IgD-negative memory B cell (primary cell): Measurements from ENCODE around the gene ENPP4. TPM values are rescaled to one million over a fixed set of nuclear protein-coding genes. Genes with fewer than 3 reads are reported as not detected.
"Not testable (repeated sequence)": the region's sequence is repeated elsewhere in the genome, so short reads cannot be mapped to it uniquely, and the experiment has no call there.

Experiments used
- H3K27ac Mint-ChIP-seq, 3 donors: one replicate each; pipeline ENCODE4 v1.8.0; 2020 to 2022; ENCODE audit warnings: mild to moderate bottlenecking in 3 of 3, mixed read lengths in 3 of 3, moderate library complexity in 1 of 3
- H3K27me3 Mint-ChIP-seq: one replicate; pipeline ENCODE4 v1.8.0; 2021; ENCODE audit warnings: mixed read lengths
- H3K36me3 Mint-ChIP-seq: one replicate; pipeline ENCODE4 v1.8.0; 2020; ENCODE audit warnings: mild to moderate bottlenecking, mixed read lengths
- H3K4me1 Mint-ChIP-seq, 3 donors: one replicate each; pipeline ENCODE4 v1.8.0; 2020 to 2022; ENCODE audit warnings: mixed read lengths in 3 of 3, mild to moderate bottlenecking in 1 of 3
- H3K4me3 Mint-ChIP-seq, 4 donors: one replicate each; pipeline ENCODE4 v1.8.0; 2020 to 2022; ENCODE audit warnings: mild to moderate bottlenecking in 4 of 4, mixed read lengths in 4 of 4, moderate library complexity in 3 of 4
- H3K9me3 Mint-ChIP-seq, 3 donors: one replicate each; pipeline ENCODE4 v1.8.0; 2020 to 2021; ENCODE audit warnings: mixed read lengths in 3 of 3, mild to moderate bottlenecking in 1 of 3
- polyA plus RNA-seq: library from polyadenylated mRNA; unstranded; fragments of 300-500 nt; fragmentation: Illumina TruSeq; gene quantifications from one replicate; pipeline ENCODE4 v1.2.3, GENCODE V29; 2021

The ENPP4 gene
- polyA plus RNA-seq, 1 donor from 2014 or later, result 4.4 TPM

DNA sequence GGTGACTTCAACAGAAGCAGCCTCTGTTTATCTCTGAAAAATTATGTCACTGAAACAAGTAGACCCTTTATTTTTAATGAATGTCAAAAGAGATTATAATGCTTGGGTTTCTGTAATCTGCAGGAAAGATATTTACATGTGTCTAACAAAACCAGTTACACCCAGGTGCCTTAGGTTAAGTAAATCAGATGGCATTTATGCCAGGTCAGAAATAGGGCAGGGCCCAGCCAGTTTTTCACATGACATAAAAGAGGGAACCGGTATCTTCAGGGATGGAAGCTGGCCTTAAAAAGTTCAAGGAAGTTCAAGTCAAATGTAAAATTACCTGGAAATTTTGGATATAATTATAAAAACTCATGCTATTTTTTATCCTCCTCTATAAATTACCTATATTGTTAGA, 14.2 kb upstream of the ENPP4 start:
- peak overlapping the region in 1 of 3 donors; percentile 10 for H3K27ac Mint-ChIP-seq
- H3K4me1 Mint-ChIP-seq, result peaks cover 16 to 25% (median 16%) of the 10 kb centered on the region in 3 donors
- peaks cover 0 to 3% (median 0%) of the 10 kb centered on the region in 3 donors for H3K9me3 Mint-ChIP-seq
- no peaks in the 10 kb centered on the region for H3K27me3 Mint-ChIP-seq
- peaks cover 12% of the 10 kb centered on the region for H3K36me3 Mint-ChIP-seq
- H3K4me3 Mint-ChIP-seq, result no peak overlapping the region

DNA sequence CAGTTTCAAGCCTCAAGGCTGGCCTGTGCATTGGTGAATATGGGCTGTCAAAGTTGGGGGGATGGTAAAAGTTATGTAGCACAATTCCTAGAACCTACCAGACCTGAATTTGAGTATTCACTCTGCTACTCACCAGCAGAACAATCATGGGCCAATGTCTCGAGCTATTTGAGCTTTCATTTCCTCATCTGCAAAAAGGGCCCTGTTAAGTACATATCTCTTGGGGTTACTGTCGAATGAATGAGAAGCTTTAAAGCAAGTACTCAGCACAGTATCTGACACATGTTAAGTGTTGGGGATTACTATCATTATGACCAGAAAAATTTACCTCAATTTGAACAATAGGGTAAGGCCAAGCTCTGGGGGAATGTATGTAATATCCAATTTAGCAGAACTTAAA, 13.5 kb upstream of the ENPP4 start:
- H3K4me1 Mint-ChIP-seq, result peaks cover 16 to 25% (median 17%) of the 10 kb centered on the region in 3 donors
- H3K9me3 Mint-ChIP-seq, result peaks cover 0 to 3% (median 0%) of the 10 kb centered on the region in 3 donors
- H3K36me3 Mint-ChIP-seq, result peaks cover 13% of the 10 kb centered on the region
- H3K4me3 Mint-ChIP-seq, result no peak overlapping the region
- no peaks in the 10 kb centered on the region for H3K27me3 Mint-ChIP-seq
- no peak overlapping the region for H3K27ac Mint-ChIP-seq

DNA sequence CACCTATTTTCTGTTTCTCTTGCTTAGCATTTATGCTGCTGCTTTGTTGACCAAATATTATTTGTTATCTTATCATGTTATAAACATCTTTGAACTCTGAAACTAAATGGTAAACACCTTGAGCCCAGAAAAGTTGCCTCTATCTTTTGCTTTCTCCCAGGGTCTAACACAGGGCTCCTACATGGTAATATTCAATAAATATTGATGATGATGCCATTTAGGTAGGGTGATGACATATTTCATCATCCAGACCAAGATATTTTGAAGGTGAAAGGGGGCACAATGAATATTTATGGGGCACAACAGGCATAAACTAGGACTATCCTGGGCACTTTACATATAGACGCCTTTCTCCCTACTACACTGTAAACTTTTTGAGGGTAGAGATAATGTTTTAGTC, 11.6 kb upstream of the ENPP4 start:
- Mint-ChIP-seq H3K4me1 (peaks cover 20 to 23% (median 22%) of the 10 kb centered on the region in 3 donors), H3K9me3 (peaks cover 0 to 6% (median 0%) of the 10 kb centered on the region in 3 donors), H3K36me3 (peaks cover 17% of the 10 kb centered on the region), H3K27me3 (no peaks in the 10 kb centered on the region), H3K4me3 (no peak overlapping the region), H3K27ac (peak overlapping the region in 1 of 3 donors; percentile 6)

DNA sequence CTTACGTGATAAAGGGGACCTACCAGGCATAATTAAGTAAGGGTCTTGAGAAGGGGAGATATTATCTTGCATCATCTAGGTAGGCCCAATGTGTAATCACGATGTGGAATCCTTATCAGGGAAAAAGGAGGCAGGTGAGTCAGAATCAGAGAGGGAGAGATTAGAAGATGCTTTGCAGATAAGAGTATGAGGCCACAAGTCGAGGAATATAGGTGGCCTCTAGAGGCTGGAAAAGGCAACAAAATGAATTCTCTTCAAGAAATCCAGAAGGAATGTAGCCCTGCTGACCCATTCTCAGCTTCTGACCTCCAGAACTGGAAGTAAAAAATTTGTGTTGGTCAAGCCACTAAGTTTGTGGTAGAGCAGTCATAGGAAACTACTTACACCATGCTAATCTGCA, 11.0 kb upstream of the ENPP4 start:
- peaks cover 0 to 6% (median 0%) of the 10 kb centered on the region in 3 donors for H3K9me3 Mint-ChIP-seq
- H3K36me3 Mint-ChIP-seq, result peaks cover 17% of the 10 kb centered on the region
- H3K4me3 Mint-ChIP-seq, result peak overlapping the region in 2 of 4 donors; percentile 2 to 34
- peaks cover 20 to 23% (median 22%) of the 10 kb centered on the region in 3 donors for H3K4me1 Mint-ChIP-seq
- H3K27me3 Mint-ChIP-seq, result no peaks in the 10 kb centered on the region
- no peak overlapping the region for H3K27ac Mint-ChIP-seq

DNA sequence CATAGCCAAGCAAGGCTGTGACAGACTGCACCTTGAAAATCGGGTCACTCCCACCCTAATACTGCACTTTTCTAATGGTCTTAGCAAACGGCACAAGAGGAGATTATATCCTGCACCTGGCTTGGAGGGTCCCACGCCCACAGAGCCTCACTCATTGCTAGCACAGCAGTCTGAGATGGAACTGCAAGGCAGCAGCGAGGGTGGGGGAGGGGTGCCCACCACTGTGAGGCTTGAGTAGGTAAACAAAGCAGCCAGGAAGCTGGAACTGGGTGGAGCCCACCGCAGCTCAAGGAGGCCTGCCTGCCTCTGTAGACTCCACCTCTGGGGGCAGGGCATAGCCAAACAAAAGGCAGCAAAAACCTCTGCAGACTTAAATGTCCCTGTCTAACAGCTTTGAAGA, 10.1 kb upstream of the ENPP4 start:
- H3K9me3 Mint-ChIP-seq, H3K27ac Mint-ChIP-seq, H3K27me3 Mint-ChIP-seq: not testable (repeated sequence)
- Mint-ChIP-seq H3K4me3 (peak overlapping the region in 1 of 4 donors; percentile 65), H3K4me1 (peaks cover 20 to 23% (median 22%) of the 10 kb centered on the region in 3 donors), H3K36me3 (peaks cover 17% of the 10 kb centered on the region)

DNA sequence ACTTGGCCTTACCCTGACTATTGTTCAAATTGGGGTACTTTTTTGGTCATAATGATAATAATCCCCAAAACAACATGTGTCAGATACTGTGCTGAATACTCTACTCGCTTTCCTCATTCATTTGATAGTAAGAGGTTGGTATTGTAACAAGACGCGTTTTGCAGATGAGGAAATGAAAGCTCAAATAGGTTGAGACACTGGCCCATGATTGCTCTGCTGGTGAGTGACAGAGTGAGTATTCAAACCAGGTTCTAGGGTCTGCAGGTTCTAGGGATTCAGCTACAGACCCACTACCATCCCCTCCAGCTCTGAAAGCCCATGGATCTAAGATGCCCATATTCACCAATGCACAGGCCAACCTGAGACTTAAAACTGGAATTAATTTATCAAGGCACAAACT, 1.3 kb upstream of the ENPP4 start:
- Mint-ChIP-seq H3K9me3 (no peaks in the 10 kb centered on the region), H3K4me3 (peak overlapping the region; percentile 67 to 99 (median 96)), H3K4me1 (peaks cover 16 to 26% (median 26%) of the 10 kb centered on the region in 3 donors), H3K36me3 (peaks cover 3% of the 10 kb centered on the region), H3K27ac (peak overlapping the region; percentile 4 to 96 (median 86)), H3K27me3 (no peaks in the 10 kb centered on the region)

DNA sequence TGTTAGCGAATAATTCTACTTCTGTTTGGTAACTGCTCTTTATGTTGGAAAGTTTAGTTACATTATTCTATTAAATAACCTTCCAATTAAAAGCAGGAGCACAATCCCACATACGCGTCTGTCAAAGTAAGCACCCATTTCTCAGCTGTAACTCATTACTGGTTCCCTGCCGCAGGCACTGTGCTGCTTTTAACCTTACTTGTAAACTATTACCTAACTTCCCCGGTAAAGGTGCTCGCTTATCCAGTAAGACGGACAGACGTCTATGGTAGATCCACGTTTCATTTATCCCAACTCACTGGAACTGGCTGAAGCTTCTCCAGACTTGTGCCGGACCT, 529 bp upstream of the ENPP4 start:
- peak overlapping the region; percentile 91 to 99 (median 96) for H3K4me3 Mint-ChIP-seq
- H3K27me3 Mint-ChIP-seq, result no peaks in the 10 kb centered on the region
- peak overlapping the region; percentile 22 to 96 (median 91) for H3K27ac Mint-ChIP-seq
- H3K4me1 Mint-ChIP-seq, result peaks cover 16 to 33% (median 32%) of the 10 kb centered on the region in 3 donors
- no peaks in the 10 kb centered on the region for H3K9me3 Mint-ChIP-seq
- H3K36me3 Mint-ChIP-seq, result peaks cover 3% of the 10 kb centered on the region

DNA sequence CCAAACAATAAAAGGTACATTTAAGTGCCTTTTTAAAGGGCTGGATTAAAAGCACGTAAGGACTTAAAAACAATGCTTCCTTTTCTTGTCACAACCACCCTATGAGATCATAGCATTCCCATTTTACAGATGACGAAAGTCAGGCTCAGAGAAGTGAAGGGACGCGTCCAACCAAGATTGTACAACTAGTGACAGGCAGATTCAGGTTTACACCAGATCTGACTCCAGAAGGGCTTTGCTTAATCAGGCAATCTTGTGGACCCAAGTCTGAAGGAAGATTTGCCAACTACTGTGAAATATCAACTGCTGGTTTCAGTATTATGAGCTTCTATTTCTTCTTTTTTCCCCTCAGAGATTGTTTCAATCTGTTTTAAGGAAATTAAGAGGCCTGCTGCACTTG, 877 bp downstream of the ENPP4 start:
- Mint-ChIP-seq H3K36me3 (no peaks in the 10 kb centered on the region), H3K4me1 (peaks cover 16 to 33% (median 33%) of the 10 kb centered on the region in 3 donors), H3K27ac (peak overlapping the region in 2 of 3 donors; percentile 22 to 91), H3K9me3 (no peaks in the 10 kb centered on the region), H3K4me3 (peak overlapping the region; percentile 91 to 99 (median 96)), H3K27me3 (no peaks in the 10 kb centered on the region)

DNA sequence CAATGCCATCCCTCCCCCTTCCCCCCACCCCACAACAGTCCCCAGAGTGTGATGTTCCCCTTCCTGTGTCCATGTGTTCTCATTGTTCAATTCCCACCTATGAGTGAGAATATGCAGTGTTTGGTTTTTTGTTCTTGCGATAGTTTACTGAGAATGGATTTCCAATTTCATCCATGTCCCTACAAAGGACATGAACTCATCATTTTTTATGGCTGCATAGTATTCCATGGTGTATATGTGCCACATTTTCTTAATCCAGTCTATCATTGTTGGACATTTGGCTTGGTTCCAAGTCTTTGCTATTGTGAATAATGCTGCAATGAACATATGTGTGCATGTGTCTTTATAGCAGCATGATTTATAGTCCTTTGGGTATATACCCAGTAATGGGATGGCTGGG, 1.5 kb downstream of the ENPP4 start:
- peaks cover 16 to 33% (median 33%) of the 10 kb centered on the region in 3 donors for H3K4me1 Mint-ChIP-seq

DNA sequence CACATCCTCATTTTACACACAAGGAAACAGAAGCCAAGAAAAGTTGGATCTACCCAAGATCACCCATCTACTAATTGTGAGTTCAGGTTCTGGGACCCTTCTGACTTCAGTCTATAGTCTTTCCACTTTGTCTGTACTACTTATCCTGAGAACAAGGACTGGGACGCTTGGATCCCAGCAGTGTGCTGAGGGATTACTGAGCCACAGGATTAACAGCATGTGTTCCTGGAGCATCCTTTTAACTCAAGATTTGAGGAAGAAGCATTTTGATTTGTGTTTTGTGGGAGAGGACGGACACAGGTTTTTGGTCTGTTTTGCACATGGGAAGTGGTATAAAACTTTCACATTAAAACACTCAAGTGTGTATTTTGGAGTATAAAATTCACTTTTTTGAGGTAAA, 4.4 kb downstream of the ENPP4 start:
- no peak overlapping the region for H3K27ac Mint-ChIP-seq
- H3K36me3 Mint-ChIP-seq, result no peaks in the 10 kb centered on the region
- no peaks in the 10 kb centered on the region for H3K27me3 Mint-ChIP-seq
- H3K4me1 Mint-ChIP-seq, result peaks cover 26 to 42% (median 36%) of the 10 kb centered on the region in 3 donors
- no peak overlapping the region for H3K4me3 Mint-ChIP-seq
- H3K9me3 Mint-ChIP-seq, result no peaks in the 10 kb centered on the region

More for the DNA sequence above, 1.5 kb downstream of the ENPP4 start:
- H3K36me3 Mint-ChIP-seq, H3K27me3 Mint-ChIP-seq, H3K4me3 Mint-ChIP-seq, H3K27ac Mint-ChIP-seq, H3K9me3 Mint-ChIP-seq: not testable (repeated sequence)

DNA sequence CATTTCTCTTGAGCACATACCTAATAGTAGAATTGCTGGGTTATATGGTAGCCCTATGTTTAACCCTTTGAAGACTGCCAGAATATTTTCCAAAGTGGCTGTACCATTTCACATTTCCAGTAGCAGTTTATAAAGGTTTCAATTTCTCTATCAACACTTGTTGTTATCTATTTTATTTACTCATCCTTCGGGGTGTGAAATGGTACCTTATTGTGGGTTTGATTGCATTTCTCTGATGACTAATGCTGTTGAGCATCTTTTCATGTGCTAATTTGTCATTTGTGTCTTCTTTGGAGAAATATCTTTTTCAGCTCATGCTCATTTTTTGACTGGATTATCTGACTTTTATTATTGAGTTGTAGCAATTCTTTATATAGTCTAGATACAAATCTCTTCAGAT, 5.4 kb downstream of the ENPP4 start:
- no peak overlapping the region for H3K27ac Mint-ChIP-seq
- no peak overlapping the region for H3K4me3 Mint-ChIP-seq
- H3K36me3 Mint-ChIP-seq, result no peaks in the 10 kb centered on the region
- H3K9me3 Mint-ChIP-seq, result no peaks in the 10 kb centered on the region
- no peaks in the 10 kb centered on the region for H3K27me3 Mint-ChIP-seq
- H3K4me1 Mint-ChIP-seq, result peaks cover 24 to 36% (median 36%) of the 10 kb centered on the region in 3 donors

DNA sequence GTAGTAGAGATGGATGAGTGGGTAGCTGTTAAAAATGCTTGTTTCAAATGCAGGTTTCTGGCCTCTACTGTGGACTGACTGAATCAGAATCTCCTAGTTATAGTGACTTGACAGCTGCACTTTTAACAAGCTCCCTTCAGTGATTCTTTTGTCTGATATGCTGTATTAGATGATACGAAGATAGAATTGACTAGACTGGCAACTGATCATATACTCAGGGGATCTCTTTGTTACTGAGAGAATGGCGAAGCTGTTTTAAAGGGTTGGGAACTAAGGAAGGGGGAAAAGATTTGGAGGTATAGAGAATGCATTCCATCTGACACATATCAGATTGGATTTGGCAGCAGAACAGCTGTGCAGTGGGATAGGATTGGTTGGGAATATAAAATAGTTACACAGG, 7.0 kb downstream of the ENPP4 start:
- no peak overlapping the region for H3K27ac Mint-ChIP-seq
- no peaks in the 10 kb centered on the region for H3K27me3 Mint-ChIP-seq
- H3K4me3 Mint-ChIP-seq, result peak overlapping the region in 1 of 4 donors; percentile 10
- H3K9me3 Mint-ChIP-seq, result no peaks in the 10 kb centered on the region
- peaks cover 18 to 32% (median 28%) of the 10 kb centered on the region in 3 donors for H3K4me1 Mint-ChIP-seq
- no peaks in the 10 kb centered on the region for H3K36me3 Mint-ChIP-seq

DNA sequence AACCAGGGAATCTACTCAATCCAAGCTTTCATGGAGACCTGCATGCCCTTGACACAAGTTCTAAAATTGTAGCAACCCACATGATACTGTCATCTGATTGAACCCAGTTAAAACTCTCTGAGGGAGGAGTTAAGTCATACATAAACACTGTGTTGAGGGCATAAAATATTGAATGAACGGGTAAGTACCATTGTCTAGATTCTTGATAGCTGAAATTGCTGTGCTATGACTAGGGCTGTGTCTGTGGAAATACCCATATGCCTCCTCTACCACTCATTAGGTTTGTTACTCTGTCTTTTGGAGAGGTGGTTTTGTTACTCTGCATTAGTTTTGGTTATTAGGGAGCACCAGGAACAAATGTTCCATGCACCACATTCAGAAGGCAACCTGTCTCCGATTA, 7.6 kb downstream of the ENPP4 start:
- H3K9me3 Mint-ChIP-seq, result no peaks in the 10 kb centered on the region
- H3K27me3 Mint-ChIP-seq, result no peaks in the 10 kb centered on the region
- H3K4me3 Mint-ChIP-seq, result no peak overlapping the region
- no peak overlapping the region for H3K27ac Mint-ChIP-seq
- H3K36me3 Mint-ChIP-seq, result no peaks in the 10 kb centered on the region
- peaks cover 18 to 30% (median 28%) of the 10 kb centered on the region in 3 donors for H3K4me1 Mint-ChIP-seq

DNA sequence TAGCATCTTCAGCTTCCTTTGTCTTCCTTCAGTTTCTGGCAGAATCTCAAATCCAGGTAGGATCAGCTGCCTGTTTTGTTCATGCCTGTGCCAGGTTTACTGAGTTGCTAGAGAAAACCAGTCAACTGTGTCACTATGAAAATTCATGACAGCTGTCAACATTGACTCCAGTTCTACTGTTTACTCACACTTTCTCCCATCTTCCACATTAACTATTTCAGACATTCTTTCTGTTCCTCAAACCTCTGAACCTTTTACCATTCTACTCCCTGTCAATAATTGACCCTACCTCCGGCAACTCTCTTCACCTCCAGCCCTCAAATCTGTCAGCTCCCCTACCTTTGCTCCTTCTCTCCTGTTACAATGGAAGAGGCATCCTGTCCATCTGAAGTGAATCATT, 8.5 kb downstream of the ENPP4 start:
- Mint-ChIP-seq H3K4me3 (no peak overlapping the region), H3K36me3 (no peaks in the 10 kb centered on the region), H3K27ac (peak overlapping the region in 1 of 3 donors; percentile 56), H3K27me3 (no peaks in the 10 kb centered on the region), H3K4me1 (peaks cover 16 to 28% (median 24%) of the 10 kb centered on the region in 3 donors), H3K9me3 (no peaks in the 10 kb centered on the region)

DNA sequence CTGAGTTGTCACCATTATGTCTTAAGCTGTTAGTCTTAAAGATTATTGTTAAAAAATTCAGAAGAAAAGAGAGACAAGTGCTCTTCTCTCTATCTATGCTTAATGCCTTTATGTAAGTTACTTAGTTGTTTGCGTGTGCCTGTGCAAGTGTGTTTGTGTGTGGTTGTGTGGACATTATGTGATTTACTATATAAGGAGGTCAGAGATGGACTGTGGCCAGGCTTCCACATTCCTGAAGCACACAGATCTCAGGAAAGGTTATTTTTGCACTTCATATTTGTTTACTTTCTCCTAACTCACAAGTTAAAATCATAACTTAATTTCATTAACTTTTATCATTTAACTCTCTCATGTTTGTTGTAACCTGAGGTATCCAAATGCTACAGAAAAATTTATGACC, 14.5 kb downstream of the ENPP4 start:
- no peak overlapping the region for H3K4me3 Mint-ChIP-seq
- H3K9me3 Mint-ChIP-seq, result no peaks in the 10 kb centered on the region
- peaks cover 5% of the 10 kb centered on the region for H3K36me3 Mint-ChIP-seq
- no peak overlapping the region for H3K27ac Mint-ChIP-seq
- H3K4me1 Mint-ChIP-seq, result no peaks in the 10 kb centered on the region
- H3K27me3 Mint-ChIP-seq, result no peaks in the 10 kb centered on the region

DNA sequence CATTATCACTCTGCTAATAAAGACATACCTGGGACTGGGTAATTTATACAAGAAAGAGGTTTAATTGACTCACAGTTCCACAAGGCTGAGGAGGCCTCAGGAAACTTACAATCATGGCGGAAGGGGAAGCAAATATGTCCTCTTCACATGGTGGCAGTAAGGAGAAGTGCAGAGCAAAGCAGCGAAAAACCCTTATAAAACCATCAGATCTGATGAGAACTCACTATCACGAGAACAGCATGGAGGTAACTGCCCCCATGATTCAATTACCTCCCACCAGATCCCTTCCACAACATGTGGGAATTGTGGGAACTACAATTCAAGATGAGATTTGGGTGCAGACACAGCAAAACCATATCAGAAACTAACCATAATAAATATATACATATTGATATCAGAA, 19.3 kb downstream of the ENPP4 start:
- not testable (repeated sequence) for H3K4me3 Mint-ChIP-seq, H3K27ac Mint-ChIP-seq, H3K36me3 Mint-ChIP-seq, H3K4me1 Mint-ChIP-seq, H3K9me3 Mint-ChIP-seq, H3K27me3 Mint-ChIP-seq
